Ovary (tissue), 3 donors: ENCODE results near the gene IL36G.

ENCODE experiments used
- POLR2A ChIP-seq: fragments of 450-650 bp; IDR thresholded peaks from one replicate; pipeline ENCODE4 v1.6.1; 2017; ENCODE audit warnings: antibody characterized with exemption, mild to moderate bottlenecking, moderate library complexity
- TF ChIP-seq, protein P1 (sequence below), 3 donors: fragments of 450-650 bp in 2 of 3; fragments of 200-600 bp in 1 of 3; IDR thresholded peaks; one replicate each; pipeline versions ENCODE4 v1.5.1 to v1.8.0; 2016 to 2022; ENCODE audit warnings: antibody characterized with exemption in 3 of 3, mild to moderate bottlenecking in 1 of 3
- donor health status: DM: no; HTN: no; CAD: no.

DNA sequence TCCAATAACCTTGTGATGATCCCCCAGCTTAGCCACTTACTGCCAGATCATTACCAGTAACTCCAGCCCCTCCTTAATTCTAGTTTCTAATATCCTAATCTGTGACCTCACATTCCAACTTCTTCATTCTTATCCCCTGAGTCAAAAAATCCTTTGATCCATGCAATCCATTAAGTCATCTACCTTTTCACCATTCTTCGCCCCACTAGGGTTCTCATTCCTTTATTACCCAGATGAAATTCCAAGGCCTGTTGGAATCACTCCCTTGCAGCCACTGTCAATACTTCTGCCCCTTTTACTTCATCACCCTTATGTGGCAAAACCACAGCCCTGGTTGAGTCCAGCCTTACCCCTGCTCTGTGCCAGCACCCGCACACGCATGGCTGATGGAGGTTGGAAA is 20.3 kb upstream of the IL36G start:
- TF ChIP-seq, protein P1, sequence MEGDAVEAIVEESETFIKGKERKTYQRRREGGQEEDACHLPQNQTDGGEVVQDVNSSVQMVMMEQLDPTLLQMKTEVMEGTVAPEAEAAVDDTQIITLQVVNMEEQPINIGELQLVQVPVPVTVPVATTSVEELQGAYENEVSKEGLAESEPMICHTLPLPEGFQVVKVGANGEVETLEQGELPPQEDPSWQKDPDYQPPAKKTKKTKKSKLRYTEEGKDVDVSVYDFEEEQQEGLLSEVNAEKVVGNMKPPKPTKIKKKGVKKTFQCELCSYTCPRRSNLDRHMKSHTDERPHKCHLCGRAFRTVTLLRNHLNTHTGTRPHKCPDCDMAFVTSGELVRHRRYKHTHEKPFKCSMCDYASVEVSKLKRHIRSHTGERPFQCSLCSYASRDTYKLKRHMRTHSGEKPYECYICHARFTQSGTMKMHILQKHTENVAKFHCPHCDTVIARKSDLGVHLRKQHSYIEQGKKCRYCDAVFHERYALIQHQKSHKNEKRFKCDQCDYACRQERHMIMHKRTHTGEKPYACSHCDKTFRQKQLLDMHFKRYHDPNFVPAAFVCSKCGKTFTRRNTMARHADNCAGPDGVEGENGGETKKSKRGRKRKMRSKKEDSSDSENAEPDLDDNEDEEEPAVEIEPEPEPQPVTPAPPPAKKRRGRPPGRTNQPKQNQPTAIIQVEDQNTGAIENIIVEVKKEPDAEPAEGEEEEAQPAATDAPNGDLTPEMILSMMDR (IDR thresholded peaks at IDR 0.05), result no peak
- no peak for TF ChIP-seq POLR2A
